ENCODE data around the gene DHX9. TPM values are rescaled to one million over a fixed set of nuclear protein-coding genes. Genes with fewer than 3 reads are reported as not detected.
A peak's percentile ranks its signal among the peaks of the same experiment; 100 is the strongest.

Gene DHX9
- total and polyA plus RNA-seq, 2 experiments from 2014 or later, result 151 to 262 TPM

GRCh38 chr1:182802006-182802803 lies 36.9 kb upstream of the DHX9 start:
- Mint-ChIP-seq H3K27ac (no peak overlapping the region), H3K9me3 (no peaks in the 10 kb centered on the region), H3K4me3 (no peak overlapping the region), H3K36me3 (ENCODE audit: low read depth) (no peaks in the 10 kb centered on the region), H3K4me1 (peaks cover 17% of the 10 kb centered on the region), H3K27me3 (ENCODE audit: insufficient read depth, low read depth, poor library complexity) (peaks cover 6% of the 10 kb centered on the region)
- Histone ChIP-seq H3K27ac (ENCODE audit: low read depth) (no peak overlapping the region), H3K4me2 (no peak overlapping the region; the same call in 1 of the 2 replicates), H3K9me2 (ENCODE audit: insufficient read depth) (no peaks in the 10 kb centered on the region), H3K4me1 (ENCODE audit: insufficient read depth) (peaks cover 22% of the 10 kb centered on the region), H3F3A (replicated peaks; ENCODE audit: low read depth) (no peaks in the 10 kb centered on the region), H4K20me1 (replicated peaks; ENCODE audit: insufficient read depth) (no peaks in the 10 kb centered on the region), H2AFZ (no peak overlapping the region), H3K36me3 (ENCODE audit: insufficient read depth) (no peaks in the 10 kb centered on the region), H3K27me3 (ENCODE audit: insufficient read depth) (no peaks in the 10 kb centered on the region), H3K79me2 (replicated peaks; ENCODE audit: insufficient read depth) (no peaks in the 10 kb centered on the region), H3K4me3 (no peak overlapping the region)
- no peak for DNase-seq (ENCODE audit: low spot score)
- peak; percentile 21 for ATAC-seq
- TF ChIP-seq ETS1 (IDR thresholded peaks at IDR 0.05) (no peak), CTCF (conservative IDR thresholded peaks at IDR 0.05; ENCODE audit: low read depth in 2 of 2) (no peak), EZH2phosphoT487 (IDR thresholded peaks at IDR 0.05; ENCODE audit: unreplicated experiment) (no peak), POLR2AphosphoS5 (IDR thresholded peaks at IDR 0.05; ENCODE audit: low read depth) (no peak), ZNF331 (CRISPR knock-in tag; IDR thresholded peaks at IDR 0.05; ENCODE audit: low read depth) (no peak), EZH2 (IDR thresholded peaks at IDR 0.05; ENCODE audit: low read depth, unreplicated experiment) (no peak), JUNB (IDR thresholded peaks at IDR 0.05; ENCODE audit: unreplicated experiment) (no peak), NANOG (IDR thresholded peaks at IDR 0.05; ENCODE audit: borderline replicate concordance) (no peak), STAT1 (IDR thresholded peaks at IDR 0.05; ENCODE audit: unreplicated experiment) (no peak), ZNF114 (CRISPR knock-in tag; IDR thresholded peaks at IDR 0.05) (no peak), CREB1 (CRISPR knock-in tag; IDR thresholded peaks at IDR 0.05; ENCODE audit: low read depth) (no peak)
- TF ChIP-seq, protein P1, sequence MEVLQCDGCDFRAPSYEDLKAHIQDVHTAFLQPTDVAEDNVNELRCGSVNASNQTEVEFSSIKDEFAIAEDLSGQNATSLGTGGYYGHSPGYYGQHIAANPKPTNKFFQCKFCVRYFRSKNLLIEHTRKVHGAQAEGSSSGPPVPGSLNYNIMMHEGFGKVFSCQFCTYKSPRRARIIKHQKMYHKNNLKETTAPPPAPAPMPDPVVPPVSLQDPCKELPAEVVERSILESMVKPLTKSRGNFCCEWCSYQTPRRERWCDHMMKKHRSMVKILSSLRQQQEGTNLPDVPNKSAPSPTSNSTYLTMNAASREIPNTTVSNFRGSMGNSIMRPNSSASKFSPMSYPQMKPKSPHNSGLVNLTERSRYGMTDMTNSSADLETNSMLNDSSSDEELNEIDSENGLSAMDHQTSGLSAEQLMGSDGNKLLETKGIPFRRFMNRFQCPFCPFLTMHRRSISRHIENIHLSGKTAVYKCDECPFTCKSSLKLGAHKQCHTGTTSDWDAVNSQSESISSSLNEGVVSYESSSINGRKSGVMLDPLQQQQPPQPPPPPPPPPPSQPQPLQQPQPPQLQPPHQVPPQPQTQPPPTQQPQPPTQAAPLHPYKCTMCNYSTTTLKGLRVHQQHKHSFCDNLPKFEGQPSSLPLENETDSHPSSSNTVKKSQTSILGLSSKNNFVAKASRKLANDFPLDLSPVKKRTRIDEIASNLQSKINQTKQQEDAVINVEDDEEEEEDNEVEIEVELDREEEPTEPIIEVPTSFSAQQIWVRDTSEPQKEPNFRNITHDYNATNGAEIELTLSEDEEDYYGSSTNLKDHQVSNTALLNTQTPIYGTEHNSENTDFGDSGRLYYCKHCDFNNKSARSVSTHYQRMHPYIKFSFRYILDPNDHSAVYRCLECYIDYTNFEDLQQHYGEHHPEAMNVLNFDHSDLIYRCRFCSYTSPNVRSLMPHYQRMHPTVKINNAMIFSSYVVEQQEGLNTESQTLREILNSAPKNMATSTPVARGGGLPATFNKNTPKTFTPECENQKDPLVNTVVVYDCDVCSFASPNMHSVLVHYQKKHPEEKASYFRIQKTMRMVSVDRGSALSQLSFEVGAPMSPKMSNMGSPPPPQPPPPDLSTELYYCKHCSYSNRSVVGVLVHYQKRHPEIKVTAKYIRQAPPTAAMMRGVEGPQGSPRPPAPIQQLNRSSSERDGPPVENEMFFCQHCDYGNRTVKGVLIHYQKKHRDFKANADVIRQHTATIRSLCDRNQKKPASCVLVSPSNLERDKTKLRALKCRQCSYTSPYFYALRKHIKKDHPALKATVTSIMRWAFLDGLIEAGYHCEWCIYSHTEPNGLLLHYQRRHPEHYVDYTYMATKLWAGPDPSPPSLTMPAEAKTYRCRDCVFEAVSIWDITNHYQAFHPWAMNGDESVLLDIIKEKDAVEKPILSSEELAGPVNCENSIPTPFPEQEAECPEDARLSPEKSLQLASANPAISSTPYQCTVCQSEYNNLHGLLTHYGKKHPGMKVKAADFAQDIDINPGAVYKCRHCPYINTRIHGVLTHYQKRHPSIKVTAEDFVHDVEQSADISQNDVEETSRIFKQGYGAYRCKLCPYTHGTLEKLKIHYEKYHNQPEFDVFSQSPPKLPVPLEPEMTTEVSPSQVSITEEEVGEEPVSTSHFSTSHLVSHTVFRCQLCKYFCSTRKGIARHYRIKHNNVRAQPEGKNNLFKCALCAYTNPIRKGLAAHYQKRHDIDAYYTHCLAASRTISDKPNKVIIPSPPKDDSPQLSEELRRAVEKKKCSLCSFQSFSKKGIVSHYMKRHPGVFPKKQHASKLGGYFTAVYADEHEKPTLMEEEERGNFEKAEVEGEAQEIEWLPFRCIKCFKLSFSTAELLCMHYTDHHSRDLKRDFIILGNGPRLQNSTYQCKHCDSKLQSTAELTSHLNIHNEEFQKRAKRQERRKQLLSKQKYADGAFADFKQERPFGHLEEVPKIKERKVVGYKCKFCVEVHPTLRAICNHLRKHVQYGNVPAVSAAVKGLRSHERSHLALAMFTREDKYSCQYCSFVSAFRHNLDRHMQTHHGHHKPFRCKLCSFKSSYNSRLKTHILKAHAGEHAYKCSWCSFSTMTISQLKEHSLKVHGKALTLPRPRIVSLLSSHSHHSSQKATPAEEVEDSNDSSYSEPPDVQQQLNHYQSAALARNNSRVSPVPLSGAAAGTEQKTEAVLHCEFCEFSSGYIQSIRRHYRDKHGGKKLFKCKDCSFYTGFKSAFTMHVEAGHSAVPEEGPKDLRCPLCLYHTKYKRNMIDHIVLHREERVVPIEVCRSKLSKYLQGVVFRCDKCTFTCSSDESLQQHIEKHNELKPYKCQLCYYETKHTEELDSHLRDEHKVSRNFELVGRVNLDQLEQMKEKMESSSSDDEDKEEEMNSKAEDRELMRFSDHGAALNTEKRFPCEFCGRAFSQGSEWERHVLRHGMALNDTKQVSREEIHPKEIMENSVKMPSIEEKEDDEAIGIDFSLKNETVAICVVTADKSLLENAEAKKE (CRISPR knock-in tag; IDR thresholded peaks at IDR 0.05), result no peak
- TF ChIP-seq, protein P2, sequence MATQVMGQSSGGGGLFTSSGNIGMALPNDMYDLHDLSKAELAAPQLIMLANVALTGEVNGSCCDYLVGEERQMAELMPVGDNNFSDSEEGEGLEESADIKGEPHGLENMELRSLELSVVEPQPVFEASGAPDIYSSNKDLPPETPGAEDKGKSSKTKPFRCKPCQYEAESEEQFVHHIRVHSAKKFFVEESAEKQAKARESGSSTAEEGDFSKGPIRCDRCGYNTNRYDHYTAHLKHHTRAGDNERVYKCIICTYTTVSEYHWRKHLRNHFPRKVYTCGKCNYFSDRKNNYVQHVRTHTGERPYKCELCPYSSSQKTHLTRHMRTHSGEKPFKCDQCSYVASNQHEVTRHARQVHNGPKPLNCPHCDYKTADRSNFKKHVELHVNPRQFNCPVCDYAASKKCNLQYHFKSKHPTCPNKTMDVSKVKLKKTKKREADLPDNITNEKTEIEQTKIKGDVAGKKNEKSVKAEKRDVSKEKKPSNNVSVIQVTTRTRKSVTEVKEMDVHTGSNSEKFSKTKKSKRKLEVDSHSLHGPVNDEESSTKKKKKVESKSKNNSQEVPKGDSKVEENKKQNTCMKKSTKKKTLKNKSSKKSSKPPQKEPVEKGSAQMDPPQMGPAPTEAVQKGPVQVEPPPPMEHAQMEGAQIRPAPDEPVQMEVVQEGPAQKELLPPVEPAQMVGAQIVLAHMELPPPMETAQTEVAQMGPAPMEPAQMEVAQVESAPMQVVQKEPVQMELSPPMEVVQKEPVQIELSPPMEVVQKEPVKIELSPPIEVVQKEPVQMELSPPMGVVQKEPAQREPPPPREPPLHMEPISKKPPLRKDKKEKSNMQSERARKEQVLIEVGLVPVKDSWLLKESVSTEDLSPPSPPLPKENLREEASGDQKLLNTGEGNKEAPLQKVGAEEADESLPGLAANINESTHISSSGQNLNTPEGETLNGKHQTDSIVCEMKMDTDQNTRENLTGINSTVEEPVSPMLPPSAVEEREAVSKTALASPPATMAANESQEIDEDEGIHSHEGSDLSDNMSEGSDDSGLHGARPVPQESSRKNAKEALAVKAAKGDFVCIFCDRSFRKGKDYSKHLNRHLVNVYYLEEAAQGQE (IDR thresholded peaks at IDR 0.05; ENCODE audit: unreplicated experiment), result no peak
